Mesendoderm (in vitro differentiated cells): ENCODE data around the gene HDAC4.

ENCODE experiments used
- DNase-seq: peaks from one replicate; pipeline ENCODE4 v3.0.0; 2013
- H2AK5ac ChIP-seq: 2 replicates; pipeline ENCODE4 v1.6.1; 2013; ENCODE audit warnings: low read length, inconsistent platforms
- H2BK120ac ChIP-seq: 2 replicates; pipeline ENCODE4 v1.6.1; 2013; ENCODE audit warnings: low read depth, mild to moderate bottlenecking, low read length, moderate library complexity, mixed read lengths
- H2BK15ac ChIP-seq: replicated peaks from 2 replicates; pipeline ENCODE4 v1.6.1; 2013; ENCODE audit warnings: low read depth, mild to moderate bottlenecking, moderate library complexity
- H2BK5ac ChIP-seq: 2 replicates; pipeline ENCODE4 v1.6.1; 2013; ENCODE audit warnings: low read length, inconsistent platforms
- H3K18ac ChIP-seq: 2 replicates; pipeline ENCODE4 v1.6.1; 2013; ENCODE audit warnings: mild to moderate bottlenecking, low read length, mixed read lengths
- H3K23ac ChIP-seq: one replicate; pipeline ENCODE4 v1.6.1; 2013; ENCODE audit warnings: low read length
- H3K27ac ChIP-seq: 2 replicates; pipeline ENCODE4 v1.5.1; 2013; ENCODE audit warnings: low read depth, mild to moderate bottlenecking, inconsistent platforms, low read length, moderate library complexity
- H3K27me3 ChIP-seq: 2 replicates; pipeline ENCODE4 v1.6.1; 2013; ENCODE audit warnings: low read length, control low read depth, mild to moderate bottlenecking, inconsistent platforms; ENCODE audit not compliant: insufficient read depth, poor library complexity
- H3K36me3 ChIP-seq: 2 replicates; pipeline ENCODE4 v1.6.1; 2013; ENCODE audit warnings: low read length, inconsistent platforms; ENCODE audit not compliant: control insufficient read depth, insufficient read depth
- H3K4ac ChIP-seq: one replicate; pipeline ENCODE4 v1.6.1; 2013; ENCODE audit warnings: low read depth, mild to moderate bottlenecking, low read length, moderate library complexity
- H3K4me1 ChIP-seq: 2 replicates; pipeline ENCODE4 v1.6.1; 2013; ENCODE audit warnings: low read depth, low read length, inconsistent platforms; ENCODE audit not compliant: control insufficient read depth
- H3K4me2 ChIP-seq: 2 replicates; pipeline ENCODE4 v1.6.1; 2013; ENCODE audit warnings: low read length
- H3K4me3 ChIP-seq: 2 replicates; pipeline ENCODE4 v1.5.1; 2013; ENCODE audit warnings: mild to moderate bottlenecking, low read length
- H3K56ac ChIP-seq: one replicate; pipeline ENCODE4 v1.6.1; 2013; ENCODE audit warnings: low read length
- H3K79me1 ChIP-seq: 2 replicates; pipeline ENCODE4 v1.6.1; 2013; ENCODE audit warnings: low read length, inconsistent platforms
- H3K79me2 ChIP-seq: 2 replicates; pipeline ENCODE4 v1.6.1; 2013; ENCODE audit warnings: mild to moderate bottlenecking, low read length; ENCODE audit not compliant: control insufficient read depth, insufficient read depth
- H3K9ac ChIP-seq: 2 replicates; pipeline ENCODE4 v1.6.1; 2013; ENCODE audit warnings: low read length, inconsistent platforms
- H4K5ac ChIP-seq: one replicate; pipeline ENCODE4 v1.6.1; 2013; ENCODE audit warnings: low read length
- H4K8ac ChIP-seq: one replicate; pipeline ENCODE4 v1.6.1; 2013; ENCODE audit warnings: low read depth, mild to moderate bottlenecking, control low read depth, low read length, moderate library complexity
- WGBS: extraction: QIAGEN DNeasy Blood & Tissue Kit; methylation state at CpG from one replicate; pipeline ENCODE4 v1.1.7; 2013; ENCODE audit warnings: low lambda C conversion rate, missing lambda C conversion rate; ENCODE audit not compliant: insufficient coverage; ENCODE audit errors: extremely low coverage; 5-methylcytosine and 5-hydroxymethylcytosine counted together

Gene HDAC4

DNA sequence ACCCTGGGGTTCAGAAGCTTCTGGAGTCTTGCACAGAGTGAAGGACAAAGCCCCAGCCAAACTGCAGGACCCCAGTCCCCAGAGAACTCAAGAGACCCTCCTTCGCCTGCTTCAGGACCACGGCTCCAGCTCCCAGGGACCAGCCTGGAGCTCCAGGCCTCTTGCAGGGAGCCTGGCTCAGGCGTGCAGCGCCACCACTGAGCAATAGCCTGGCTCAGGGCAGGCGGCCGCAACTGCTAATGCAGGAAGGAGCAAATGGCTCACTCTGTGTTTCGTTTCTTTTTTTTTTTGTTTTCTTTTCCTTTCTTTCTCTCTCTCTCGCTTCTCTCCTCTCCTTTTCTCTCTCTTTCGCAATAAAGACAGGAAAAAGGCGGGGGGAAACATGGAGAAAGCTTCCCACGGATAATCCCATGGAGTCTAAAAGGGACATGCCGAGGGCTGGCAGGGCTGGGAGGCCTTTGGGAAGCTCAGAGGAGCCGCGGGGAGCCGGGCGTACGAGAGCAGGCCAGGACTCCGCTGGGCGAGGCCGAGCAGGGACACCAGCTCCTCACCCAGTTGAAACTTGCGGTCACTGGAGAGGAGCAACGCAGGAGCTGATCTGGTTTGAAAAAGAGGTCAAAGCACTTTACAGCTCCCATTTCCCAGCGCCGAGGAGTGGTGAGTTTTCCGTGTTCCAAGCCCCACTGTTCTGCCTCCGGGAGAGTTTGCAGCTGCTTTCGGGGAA lies 308.1 kb downstream of the HDAC4 start:
- H3K27ac ChIP-seq, result no peak overlapping the region
- no peak overlapping the region for H2BK5ac ChIP-seq
- H2BK15ac ChIP-seq, result no peak overlapping the region

GRCh38 chr2:239089884-239090283 lies 310.9 kb downstream of the HDAC4 start:
- H3K18ac ChIP-seq, result no peak overlapping the region
- H3K4ac ChIP-seq, result no peak overlapping the region
- H3K79me1 ChIP-seq, result no peaks in the 10 kb centered on the region
- no peak overlapping the region for H3K4me2 ChIP-seq
- H2BK120ac ChIP-seq, result no peak overlapping the region
- no peak overlapping the region for H2BK15ac ChIP-seq
- no peaks in the 10 kb centered on the region for H3K36me3 ChIP-seq
- no peaks in the 10 kb centered on the region for H3K4me1 ChIP-seq
- no peak overlapping the region for H3K4me3 ChIP-seq
- no peak overlapping the region for H3K23ac ChIP-seq
- no peaks in the 10 kb centered on the region for H3K27me3 ChIP-seq
- no peak overlapping the region for H4K5ac ChIP-seq
- H4K8ac ChIP-seq, result no peak overlapping the region
- H2BK5ac ChIP-seq, result no peak overlapping the region
- no CpG with 5 or more reads among the region's 13 CpGs for WGBS
- H3K27ac ChIP-seq, result no peak overlapping the region
- no peak for DNase-seq
- H2AK5ac ChIP-seq, result no peak overlapping the region
- no peaks in the 10 kb centered on the region for H3K79me2 ChIP-seq
- no peak overlapping the region for H3K56ac ChIP-seq
- no peak overlapping the region for H3K9ac ChIP-seq

More for the DNA sequence above, 308.1 kb downstream of the HDAC4 start:
- H3K18ac ChIP-seq, result no peak overlapping the region
- no peak overlapping the region for H3K4ac ChIP-seq
- H4K8ac ChIP-seq, result no peak overlapping the region
- H3K27me3 ChIP-seq, result no peaks in the 10 kb centered on the region
- H3K4me1 ChIP-seq, result no peaks in the 10 kb centered on the region
- H3K56ac ChIP-seq, result no peak overlapping the region
- DNase-seq, result no peak
- H3K4me2 ChIP-seq, result no peak overlapping the region
- no peaks in the 10 kb centered on the region for H3K79me1 ChIP-seq
- H2AK5ac ChIP-seq, result no peak overlapping the region
- no peaks in the 10 kb centered on the region for H3K79me2 ChIP-seq
- H3K23ac ChIP-seq, result no peak overlapping the region
- no peak overlapping the region for H2BK120ac ChIP-seq
- H4K5ac ChIP-seq, result no peak overlapping the region
- H3K4me3 ChIP-seq, result no peak overlapping the region
- H3K36me3 ChIP-seq, result no peaks in the 10 kb centered on the region
- no peak overlapping the region for H3K9ac ChIP-seq
- WGBS, result no CpG with 5 or more reads among the region's 27 CpGs

DNA sequence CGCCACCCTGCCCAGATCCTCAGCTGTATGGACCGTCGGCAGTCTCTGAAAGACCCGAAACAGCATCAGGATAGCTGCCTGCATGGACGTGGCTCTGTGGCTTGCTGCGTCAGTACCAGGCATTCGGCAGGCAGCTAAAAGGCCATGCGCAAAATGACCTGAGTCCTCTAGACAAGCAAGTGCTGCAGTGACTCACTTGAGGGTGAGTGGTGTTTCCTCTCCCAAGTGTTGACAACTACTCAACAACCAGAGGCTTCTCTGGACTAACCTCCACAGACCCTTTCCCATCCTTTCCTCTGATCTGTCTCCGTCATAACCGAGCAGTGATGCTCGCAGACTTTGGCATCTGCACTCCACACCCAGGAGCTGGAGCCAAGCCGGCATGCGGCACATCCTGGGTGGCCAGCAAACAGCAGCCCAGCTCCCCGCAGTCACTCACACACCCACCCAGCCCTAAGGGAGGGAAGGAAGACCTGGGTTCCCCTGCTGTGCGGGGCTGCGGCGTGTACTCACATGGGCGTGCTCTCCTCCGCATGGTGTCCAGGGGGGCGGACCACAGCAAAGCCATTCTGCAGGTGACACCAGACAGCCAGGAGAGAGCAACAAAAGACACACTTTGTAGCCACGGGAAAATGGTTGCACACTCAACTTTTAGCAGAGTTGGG lies 313.6 kb downstream of the HDAC4 start:
- no peak overlapping the region for H3K9ac ChIP-seq
- H2BK15ac ChIP-seq, result no peak overlapping the region
- H3K56ac ChIP-seq, result no peak overlapping the region
- no peaks in the 10 kb centered on the region for H3K27me3 ChIP-seq
- H3K4me3 ChIP-seq, result no peak overlapping the region
- H4K8ac ChIP-seq, result no peak overlapping the region
- no peak overlapping the region for H3K27ac ChIP-seq
- no peak overlapping the region for H3K4ac ChIP-seq
- WGBS, result no CpG with 5 or more reads among the region's 21 CpGs
- no peak overlapping the region for H2BK5ac ChIP-seq
- H3K79me1 ChIP-seq, result no peaks in the 10 kb centered on the region
- H2AK5ac ChIP-seq, result no peak overlapping the region
- no peaks in the 10 kb centered on the region for H3K79me2 ChIP-seq
- DNase-seq, result no peak
- no peaks in the 10 kb centered on the region for H3K36me3 ChIP-seq
- H3K23ac ChIP-seq, result no peak overlapping the region
- H3K4me2 ChIP-seq, result no peak overlapping the region
- no peak overlapping the region for H4K5ac ChIP-seq
- H3K4me1 ChIP-seq, result no peaks in the 10 kb centered on the region
- H3K18ac ChIP-seq, result no peak overlapping the region
- H2BK120ac ChIP-seq, result no peak overlapping the region

DNA sequence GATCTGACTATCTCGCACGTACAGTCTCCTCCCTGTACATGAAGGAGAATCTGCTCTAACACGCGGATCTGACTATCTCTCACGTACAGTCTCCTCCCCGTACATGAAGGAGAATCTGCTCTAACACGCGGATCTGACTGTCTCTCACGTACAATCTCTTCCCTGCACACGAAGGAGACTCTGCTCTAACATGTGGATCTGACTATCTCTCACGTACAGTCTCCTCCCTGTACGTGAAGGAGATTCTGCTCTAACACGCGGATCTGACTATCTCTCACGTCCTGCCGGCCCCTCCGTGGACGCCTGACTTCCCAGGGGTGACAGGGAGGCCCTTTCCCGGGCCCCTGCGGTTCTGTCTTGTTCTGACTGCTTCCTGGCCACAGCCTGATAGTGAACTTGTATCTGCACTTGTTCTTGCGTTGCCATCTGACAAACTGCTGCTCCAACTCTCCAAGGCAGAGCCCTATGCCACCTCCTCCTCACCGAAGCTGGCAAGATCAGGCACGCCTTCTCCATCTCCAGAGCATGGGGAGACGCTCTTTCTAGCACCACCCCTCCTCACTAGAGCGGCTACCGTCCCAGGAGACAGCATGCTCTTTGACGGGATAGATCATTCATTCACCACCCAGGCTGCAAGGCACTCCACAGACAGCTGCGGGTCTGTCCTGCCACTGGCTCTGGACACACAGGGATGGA lies 314.3 kb downstream of the HDAC4 start:
- H3K79me2 ChIP-seq, result no peaks in the 10 kb centered on the region
- H3K79me1 ChIP-seq, result no peaks in the 10 kb centered on the region
- H2BK5ac ChIP-seq, result no peak overlapping the region
- no peak overlapping the region for H3K4me3 ChIP-seq
- no peak overlapping the region for H3K4me2 ChIP-seq
- no peak overlapping the region for H4K5ac ChIP-seq
- no peak overlapping the region for H3K23ac ChIP-seq
- H2AK5ac ChIP-seq, result no peak overlapping the region
- no peaks in the 10 kb centered on the region for H3K36me3 ChIP-seq
- no peak overlapping the region for H2BK120ac ChIP-seq
- no peak for DNase-seq
- no peaks in the 10 kb centered on the region for H3K27me3 ChIP-seq
- H3K27ac ChIP-seq, result no peak overlapping the region
- no peak overlapping the region for H3K4ac ChIP-seq
- H3K56ac ChIP-seq, result no peak overlapping the region
- H3K4me1 ChIP-seq, result no peaks in the 10 kb centered on the region
- H4K8ac ChIP-seq, result no peak overlapping the region
- H3K18ac ChIP-seq, result no peak overlapping the region
- no peak overlapping the region for H2BK15ac ChIP-seq
- H3K9ac ChIP-seq, result no peak overlapping the region
- WGBS, result no CpG with 5 or more reads among the region's 28 CpGs

- Histone ChIP-seq H3K4ac (no peak overlapping the region), H2AK5ac (no peak overlapping the region), H4K8ac (no peak overlapping the region), H2BK5ac (no peak overlapping the region), H3K36me3 (no peaks in the 10 kb centered on the region), H3K4me1 (no peaks in the 10 kb centered on the region), H3K56ac (no peak overlapping the region), H2BK15ac (no peak overlapping the region), H3K27ac (no peak overlapping the region), H3K9ac (no peak overlapping the region), H2BK120ac (no peak overlapping the region), H3K79me1 (no peaks in the 10 kb centered on the region), H3K18ac (no peak overlapping the region), H3K4me2 (no peak overlapping the region), H3K4me3 (no peak overlapping the region), H3K79me2 (no peaks in the 10 kb centered on the region), H3K27me3 (no peaks in the 10 kb centered on the region), H4K5ac (no peak overlapping the region), H3K23ac (no peak overlapping the region)
- DNase-seq, result no peak
- WGBS, result no CpG with 5 or more reads among the region's 29 CpGs
Measured at GRCh38 chr2:239085201-239085992, 315.4 kb downstream of the HDAC4 start.
